ENCODE data around the gene ADAM23.

GRCh38 chr2:206452750-206453149 lies 9.4 kb downstream of the ADAM23 start:
- TF ChIP-seq, protein P1, sequence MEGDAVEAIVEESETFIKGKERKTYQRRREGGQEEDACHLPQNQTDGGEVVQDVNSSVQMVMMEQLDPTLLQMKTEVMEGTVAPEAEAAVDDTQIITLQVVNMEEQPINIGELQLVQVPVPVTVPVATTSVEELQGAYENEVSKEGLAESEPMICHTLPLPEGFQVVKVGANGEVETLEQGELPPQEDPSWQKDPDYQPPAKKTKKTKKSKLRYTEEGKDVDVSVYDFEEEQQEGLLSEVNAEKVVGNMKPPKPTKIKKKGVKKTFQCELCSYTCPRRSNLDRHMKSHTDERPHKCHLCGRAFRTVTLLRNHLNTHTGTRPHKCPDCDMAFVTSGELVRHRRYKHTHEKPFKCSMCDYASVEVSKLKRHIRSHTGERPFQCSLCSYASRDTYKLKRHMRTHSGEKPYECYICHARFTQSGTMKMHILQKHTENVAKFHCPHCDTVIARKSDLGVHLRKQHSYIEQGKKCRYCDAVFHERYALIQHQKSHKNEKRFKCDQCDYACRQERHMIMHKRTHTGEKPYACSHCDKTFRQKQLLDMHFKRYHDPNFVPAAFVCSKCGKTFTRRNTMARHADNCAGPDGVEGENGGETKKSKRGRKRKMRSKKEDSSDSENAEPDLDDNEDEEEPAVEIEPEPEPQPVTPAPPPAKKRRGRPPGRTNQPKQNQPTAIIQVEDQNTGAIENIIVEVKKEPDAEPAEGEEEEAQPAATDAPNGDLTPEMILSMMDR (IDR thresholded peaks at IDR 0.05) = no peak
- TF ChIP-seq POLR2A (IDR thresholded peaks at IDR 0.05) = no peak
- TF ChIP-seq POLR2AphosphoS5 (IDR thresholded peaks at IDR 0.05) = no peak

Measured in prostate gland (tissue), 2 donors.